Activated T-helper 2 cell treated with anti-CD3 and anti-CD28 coated beads, Interferon-gamma antibody, Interleukin-2, Interleukin-4, amounts not matched to agents 10 μg/mL and 5 μg/mL and 100 μg/mL, durations not matched to agents 14 hours and 24 hours and 36 hours (primary cell): ENCODE data around the gene ZNF462. TPM values are rescaled to one million over a fixed set of nuclear protein-coding genes. Genes with fewer than 3 reads are reported as not detected.
"Not testable (repeated sequence)": the region's sequence is repeated elsewhere in the genome, so short reads cannot be mapped to it uniquely, and the experiment has no call there.

ENCODE experiments used
- DNase-seq: peaks from one replicate; pipeline ENCODE4 v3.0.0; 2021; ENCODE audit warnings: low spot score
- H3K27ac Mint-ChIP-seq: one replicate; pipeline ENCODE4 v1.8.0; 2021; ENCODE audit warnings: mixed read lengths
- H3K27me3 Mint-ChIP-seq: one replicate; pipeline ENCODE4 v1.8.0; 2021; ENCODE audit warnings: low read depth, mixed read lengths
- H3K36me3 Mint-ChIP-seq: one replicate; pipeline ENCODE4 v1.8.0; 2021; ENCODE audit warnings: low read depth, mixed read lengths
- H3K4me1 Mint-ChIP-seq: one replicate; pipeline ENCODE4 v1.8.0; 2021; ENCODE audit warnings: low read depth, mixed read lengths
- H3K4me3 Mint-ChIP-seq: one replicate; pipeline ENCODE4 v1.8.0; 2021; ENCODE audit warnings: low read depth, mild to moderate bottlenecking, moderate library complexity, mixed read lengths
- H3K9me3 Mint-ChIP-seq: one replicate; pipeline ENCODE4 v1.8.0; 2021; ENCODE audit warnings: mixed read lengths
- intact Hi-C: fragments of 100-400 bp; cut with micrococcal nuclease; formaldehyde crosslinking; loops from one replicate; pipeline ENCODE4 v1.15.1; 2023
- total RNA-seq: library from RNA; stranded (reverse); gene quantifications from 2 replicates; pipeline ENCODE4 v1.2.3, GENCODE V29; 2022

Gene ZNF462
- total RNA-seq, 1 donor from 2014 or later = 0.09 TPM

DNA sequence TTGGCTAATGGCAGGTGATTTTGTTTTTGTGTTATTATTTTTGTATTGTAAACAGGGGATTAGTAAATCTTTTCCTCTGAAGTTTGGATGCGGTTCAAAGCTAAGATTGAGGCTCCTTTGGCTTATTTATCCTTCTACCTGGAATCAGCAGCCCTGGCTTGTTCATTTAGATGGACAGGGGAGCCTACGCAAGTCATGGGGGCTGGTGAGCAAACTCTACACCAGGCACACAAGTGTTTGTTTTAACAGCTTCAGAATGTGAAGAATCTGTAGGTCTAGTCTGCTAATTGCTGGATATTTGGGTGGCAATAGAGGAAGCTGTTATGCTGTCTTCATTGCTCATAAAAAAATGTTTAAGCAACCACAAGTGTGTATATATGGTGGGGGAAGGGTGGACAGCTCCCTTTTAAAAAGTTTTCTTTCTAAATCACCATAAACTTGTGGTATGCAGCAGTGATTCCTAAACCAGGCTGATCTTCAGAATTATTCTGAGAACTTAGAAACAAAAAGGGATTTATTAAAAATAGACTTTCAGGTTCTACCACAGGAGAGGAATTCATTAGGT lies 20.7 kb downstream of the ZNF462 start:
- Mint-ChIP-seq H3K27ac (no peak overlapping the region), H3K4me1 (no peaks in the 10 kb centered on the region), H3K4me3 (no peak overlapping the region), H3K27me3 (no peaks in the 10 kb centered on the region), H3K9me3 (no peaks in the 10 kb centered on the region), H3K36me3 (no peaks in the 10 kb centered on the region)
- DNase-seq = no peak
- intact Hi-C loops = no loop called here

DNA sequence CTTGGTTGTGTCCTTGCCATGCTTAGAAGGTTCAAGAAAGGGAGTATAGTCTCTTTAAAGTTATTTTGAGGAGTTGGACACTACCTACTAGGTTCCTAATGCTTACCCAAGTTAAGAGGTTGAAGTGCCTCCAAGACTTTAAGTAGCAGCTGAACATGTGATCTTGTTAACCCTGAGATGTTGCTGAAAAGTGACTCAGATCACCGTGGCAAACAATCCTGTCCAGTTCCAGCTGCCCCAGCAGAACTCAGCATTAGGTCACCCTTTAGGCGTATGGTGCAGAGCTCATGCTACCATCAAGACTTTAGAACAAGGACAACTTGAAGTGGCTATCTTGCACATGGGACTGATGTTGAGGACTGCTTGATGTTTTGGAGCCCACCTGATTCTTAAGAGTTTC lies 22.5 kb downstream of the ZNF462 start:
- no peaks in the 10 kb centered on the region for H3K27me3 Mint-ChIP-seq
- intact Hi-C loops = no loop called here
- no peak for DNase-seq
- H3K27ac Mint-ChIP-seq = no peak overlapping the region
- H3K9me3 Mint-ChIP-seq = no peaks in the 10 kb centered on the region
- H3K4me3 Mint-ChIP-seq = no peak overlapping the region
- no peaks in the 10 kb centered on the region for H3K36me3 Mint-ChIP-seq
- no peaks in the 10 kb centered on the region for H3K4me1 Mint-ChIP-seq

DNA sequence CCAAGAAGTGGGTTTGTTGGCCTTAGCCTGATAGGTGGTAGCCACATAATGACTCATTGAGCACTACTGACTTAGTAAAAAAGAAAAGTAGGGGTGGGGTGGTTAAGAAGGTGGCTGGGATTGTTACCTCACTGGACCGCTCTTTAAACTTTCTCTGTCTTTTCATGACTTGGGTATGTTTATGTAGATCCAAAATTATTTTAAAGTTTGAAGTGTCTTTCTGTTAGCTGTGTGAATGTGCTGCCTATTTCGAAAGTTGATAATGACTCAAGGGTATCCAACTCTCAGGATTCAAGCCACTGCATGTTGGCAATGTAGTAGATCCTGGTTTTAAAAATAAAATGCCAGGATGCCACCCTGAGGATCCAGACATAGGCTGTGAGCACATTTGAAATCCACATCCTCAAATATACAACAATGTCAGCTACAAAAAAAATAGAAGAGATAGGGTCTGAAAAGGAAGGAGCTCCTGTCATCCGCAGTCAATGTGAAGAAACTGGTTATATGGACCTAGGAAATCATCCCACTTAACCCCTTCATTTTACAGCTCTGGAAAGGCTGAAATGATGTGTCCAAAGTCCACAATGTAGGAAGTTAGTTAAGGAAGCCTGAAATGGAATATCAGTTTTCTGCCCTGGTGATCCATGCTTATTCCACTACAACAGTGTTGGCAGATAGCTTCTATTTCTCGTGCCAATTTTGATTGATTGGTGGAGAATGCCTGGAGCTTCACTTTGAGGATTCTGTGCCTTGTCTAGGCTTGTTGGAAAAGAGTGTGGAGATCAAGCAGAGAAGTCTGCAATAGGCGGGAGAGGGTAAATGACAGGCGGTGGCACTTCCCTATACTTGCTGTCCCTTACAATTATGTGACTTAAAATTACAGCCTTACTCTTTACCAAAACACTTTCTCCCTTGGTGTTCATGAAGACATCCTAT lies 23.4 kb downstream of the ZNF462 start:
- Mint-ChIP-seq H3K4me1 (no peaks in the 10 kb centered on the region), H3K4me3 (no peak overlapping the region), H3K27me3 (no peaks in the 10 kb centered on the region), H3K9me3 (no peaks in the 10 kb centered on the region), H3K27ac (no peak overlapping the region), H3K36me3 (no peaks in the 10 kb centered on the region)
- intact Hi-C loops = no loop called here
- no peak for DNase-seq

DNA sequence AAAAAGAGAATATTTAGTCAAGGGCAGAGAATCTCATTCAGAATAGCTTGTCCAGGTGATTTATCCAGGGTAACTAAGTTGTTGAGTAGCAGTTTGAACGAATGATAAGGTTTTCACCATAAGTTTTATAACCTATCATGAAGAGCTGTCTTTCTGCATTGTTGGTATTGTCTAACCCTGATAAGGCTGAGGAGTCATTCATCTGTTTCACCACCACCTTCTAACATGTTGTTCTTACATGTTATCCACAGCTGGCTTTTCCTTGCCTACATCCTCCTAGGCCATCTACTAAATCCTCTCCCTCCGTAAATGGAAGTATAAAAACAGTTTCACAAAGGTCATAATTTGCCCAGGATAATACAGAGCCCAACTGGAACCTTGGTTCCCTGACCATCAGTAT lies 24.1 kb downstream of the ZNF462 start:
- Mint-ChIP-seq H3K4me3 (no peak overlapping the region), H3K4me1 (no peaks in the 10 kb centered on the region), H3K9me3 (no peaks in the 10 kb centered on the region), H3K36me3 (no peaks in the 10 kb centered on the region), H3K27ac (no peak overlapping the region), H3K27me3 (no peaks in the 10 kb centered on the region)
- intact Hi-C loops = no loop called here
- no peak for DNase-seq

DNA sequence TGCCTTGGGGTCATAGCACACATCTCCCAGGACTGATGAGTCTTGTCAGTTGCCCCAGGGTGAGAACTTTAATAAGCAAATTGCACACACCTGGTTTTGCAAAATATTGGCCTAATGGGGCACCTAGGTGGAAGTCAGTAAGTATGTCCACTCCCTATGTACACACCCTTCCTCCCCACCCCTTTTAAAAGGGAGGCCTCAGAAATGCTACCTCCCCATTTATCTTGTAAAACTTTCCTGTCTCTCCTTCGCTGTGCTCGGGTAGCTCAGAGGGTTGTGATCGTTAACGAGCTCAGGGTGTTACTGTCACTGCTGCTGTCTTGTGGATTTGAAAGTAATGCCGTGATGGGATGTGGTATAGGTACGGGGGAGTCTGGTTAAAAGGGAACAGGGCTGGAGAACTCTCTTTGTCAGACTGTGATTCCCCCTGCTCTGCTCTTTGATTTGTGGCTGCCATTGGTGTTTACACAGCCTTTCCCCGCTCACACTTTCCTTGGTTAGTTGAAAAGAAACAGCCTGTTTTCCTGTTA lies 26.2 kb downstream of the ZNF462 start:
- Mint-ChIP-seq H3K9me3 (no peaks in the 10 kb centered on the region), H3K4me1 (no peaks in the 10 kb centered on the region), H3K27ac (no peak overlapping the region), H3K4me3 (no peak overlapping the region), H3K36me3 (no peaks in the 10 kb centered on the region), H3K27me3 (no peaks in the 10 kb centered on the region)
- DNase-seq = no peak
- intact Hi-C loops = no loop called here

DNA sequence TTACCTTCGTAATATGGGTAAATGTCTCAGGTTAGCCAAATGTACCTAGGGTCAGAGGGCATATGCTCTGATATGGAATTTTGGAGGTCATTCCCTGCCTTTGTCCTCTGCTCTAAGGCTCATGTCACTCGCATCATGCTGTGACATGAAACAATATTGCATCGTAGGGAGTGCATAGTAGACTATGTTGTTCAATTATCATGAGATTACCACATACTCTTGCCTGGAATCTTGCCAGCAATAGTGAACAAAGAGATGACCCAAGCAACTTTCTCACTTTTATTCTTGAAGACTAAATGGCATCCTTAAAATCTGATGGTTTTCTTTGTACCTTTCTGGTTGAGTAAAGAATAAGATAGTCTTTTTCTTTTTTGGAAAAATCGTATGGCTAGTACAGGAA lies 27.6 kb downstream of the ZNF462 start:
- Mint-ChIP-seq H3K27ac (no peak overlapping the region), H3K4me1 (no peaks in the 10 kb centered on the region), H3K9me3 (no peaks in the 10 kb centered on the region), H3K27me3 (no peaks in the 10 kb centered on the region), H3K4me3 (no peak overlapping the region), H3K36me3 (no peaks in the 10 kb centered on the region)
- intact Hi-C loops = no loop called here
- no peak for DNase-seq

DNA sequence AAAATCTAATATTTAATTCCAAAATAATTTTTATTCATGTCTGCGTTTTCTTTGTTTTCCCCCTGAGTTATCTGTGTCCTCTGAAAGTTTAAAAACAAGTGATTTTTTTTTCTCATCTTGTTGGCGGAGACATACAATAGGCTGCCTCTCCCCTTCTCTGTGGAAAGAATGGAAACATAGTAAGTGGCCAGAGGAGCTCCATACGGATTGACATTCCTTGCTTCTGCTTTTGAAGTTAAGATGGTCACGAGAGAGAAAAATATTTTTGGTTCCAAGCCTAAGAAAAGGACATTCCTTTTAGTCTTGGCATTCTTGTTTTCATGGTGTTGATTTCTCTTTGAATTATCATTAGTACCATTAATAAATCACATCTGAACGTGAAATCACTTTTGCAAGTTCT lies 28.3 kb downstream of the ZNF462 start:
- Mint-ChIP-seq H3K4me1 (no peaks in the 10 kb centered on the region), H3K27ac (no peak overlapping the region), H3K9me3 (no peaks in the 10 kb centered on the region), H3K36me3 (no peaks in the 10 kb centered on the region), H3K4me3 (no peak overlapping the region), H3K27me3 (no peaks in the 10 kb centered on the region)
- no peak for DNase-seq
- intact Hi-C loops = no loop called here

DNA sequence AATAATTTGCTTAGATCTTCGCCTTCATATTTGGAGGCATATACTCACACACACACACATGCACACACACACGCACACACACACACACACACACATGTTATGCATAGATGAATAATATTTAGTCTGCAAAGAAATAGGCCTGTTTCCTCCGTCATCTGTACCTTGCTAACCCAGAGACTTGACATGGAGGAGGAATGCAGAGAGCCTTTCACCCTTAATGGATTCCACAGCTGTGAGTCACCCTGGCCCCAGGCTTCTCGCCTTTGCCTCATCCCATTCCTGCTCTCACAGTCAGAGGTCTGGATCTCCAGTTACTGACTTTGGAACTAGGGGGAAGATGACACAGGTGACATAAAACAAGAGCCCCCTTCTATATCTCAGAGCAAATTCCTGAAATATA lies 29.7 kb downstream of the ZNF462 start:
- Mint-ChIP-seq H3K27ac (no peak overlapping the region), H3K9me3 (no peaks in the 10 kb centered on the region), H3K4me3 (no peak overlapping the region), H3K27me3 (no peaks in the 10 kb centered on the region), H3K4me1 (no peaks in the 10 kb centered on the region), H3K36me3 (no peaks in the 10 kb centered on the region)
- DNase-seq = no peak
- intact Hi-C loops = no loop called here

DNA sequence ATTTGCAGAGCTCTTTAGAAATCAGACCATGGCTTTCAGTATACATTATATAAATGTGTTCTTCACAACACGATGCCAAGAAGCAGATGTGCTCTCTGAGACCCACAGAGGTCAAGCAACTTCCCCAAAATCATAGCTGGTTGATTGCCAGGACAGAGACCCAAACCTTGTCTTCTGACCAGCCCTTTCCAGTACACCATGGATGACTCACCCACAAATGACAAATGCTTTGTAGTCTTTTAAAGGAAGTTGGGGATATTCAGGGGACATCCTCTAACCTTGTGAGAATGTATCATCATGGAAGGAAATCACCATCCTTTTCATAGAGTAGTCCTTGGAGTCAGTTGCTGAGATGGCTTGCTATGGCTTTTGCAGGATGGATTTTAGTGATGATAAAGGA lies 30.1 kb downstream of the ZNF462 start:
- no peaks in the 10 kb centered on the region for H3K36me3 Mint-ChIP-seq
- H3K4me1 Mint-ChIP-seq = no peaks in the 10 kb centered on the region
- no peaks in the 10 kb centered on the region for H3K9me3 Mint-ChIP-seq
- H3K27me3 Mint-ChIP-seq = no peaks in the 10 kb centered on the region
- H3K27ac Mint-ChIP-seq = no peak overlapping the region
- intact Hi-C loops = no loop called here
- DNase-seq = no peak
- no peak overlapping the region for H3K4me3 Mint-ChIP-seq

DNA sequence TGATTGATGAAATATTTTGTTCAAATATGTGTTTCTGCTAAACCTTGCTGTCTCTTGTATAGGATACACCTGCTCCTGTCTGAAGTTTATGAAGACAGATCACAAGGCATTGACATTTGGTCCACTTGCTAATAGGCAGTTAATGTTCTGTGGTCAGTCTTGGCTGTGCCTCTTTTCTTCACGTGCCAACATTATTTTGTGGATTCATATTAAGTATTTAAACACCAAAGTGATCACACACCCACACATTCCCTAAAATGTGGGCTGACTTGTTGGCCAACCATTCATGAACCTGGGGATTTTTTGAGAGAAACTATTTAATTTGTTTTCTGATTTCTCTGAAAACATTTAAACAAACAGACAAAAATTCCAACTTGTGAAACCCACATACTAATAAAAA lies 33.7 kb downstream of the ZNF462 start:
- no peak overlapping the region for H3K27ac Mint-ChIP-seq
- H3K27me3 Mint-ChIP-seq = no peaks in the 10 kb centered on the region
- intact Hi-C loops = no loop called here
- H3K4me3 Mint-ChIP-seq = no peak overlapping the region
- DNase-seq = no peak
- H3K9me3 Mint-ChIP-seq = no peaks in the 10 kb centered on the region
- no peaks in the 10 kb centered on the region for H3K4me1 Mint-ChIP-seq
- no peaks in the 10 kb centered on the region for H3K36me3 Mint-ChIP-seq

DNA sequence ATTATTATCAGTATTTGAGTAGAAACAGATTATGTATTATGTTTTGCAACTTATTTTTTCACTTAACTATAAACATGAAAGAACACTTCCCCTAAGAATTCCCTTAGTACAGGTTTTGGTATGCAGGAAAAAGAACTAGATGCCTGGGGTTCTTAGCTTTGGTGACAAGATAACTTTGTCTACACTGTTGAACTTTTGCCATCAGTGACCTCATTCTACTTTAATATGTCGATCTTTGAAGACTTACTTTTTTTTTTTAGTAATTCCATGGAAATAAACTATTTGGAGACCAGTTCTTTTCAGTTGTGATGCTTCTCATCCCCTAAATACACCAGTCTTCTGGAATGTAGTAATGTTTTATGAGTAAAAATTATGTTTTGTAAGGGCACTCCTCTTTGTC lies 34.3 kb downstream of the ZNF462 start:
- intact Hi-C loops = no loop called here
- Mint-ChIP-seq H3K4me1 (no peaks in the 10 kb centered on the region), H3K27me3 (no peaks in the 10 kb centered on the region), H3K27ac (no peak overlapping the region), H3K9me3 (no peaks in the 10 kb centered on the region), H3K4me3 (no peak overlapping the region), H3K36me3 (no peaks in the 10 kb centered on the region)
- DNase-seq = no peak

DNA sequence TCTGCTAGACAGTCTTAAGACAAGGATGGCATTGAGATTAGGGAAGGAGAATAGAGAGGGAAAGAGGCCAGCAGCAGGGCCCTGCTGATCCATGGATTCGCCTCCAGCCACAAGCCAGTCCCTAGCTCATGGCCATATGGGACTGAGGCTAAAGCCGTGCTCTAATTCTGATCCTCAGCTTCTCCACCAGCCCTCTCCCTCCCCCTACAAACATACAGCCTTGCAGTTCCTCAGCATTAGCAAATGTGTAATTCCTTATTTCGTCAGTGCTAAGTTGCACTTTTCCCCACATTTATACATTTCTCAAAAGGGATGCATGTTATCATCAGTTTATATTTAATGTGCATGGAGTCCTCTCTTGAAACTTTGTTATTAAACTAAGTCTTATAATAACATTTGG lies 34.8 kb downstream of the ZNF462 start:
- no peak overlapping the region for H3K4me3 Mint-ChIP-seq
- H3K27ac Mint-ChIP-seq = no peak overlapping the region
- H3K4me1 Mint-ChIP-seq = no peaks in the 10 kb centered on the region
- H3K36me3 Mint-ChIP-seq = no peaks in the 10 kb centered on the region
- no peaks in the 10 kb centered on the region for H3K27me3 Mint-ChIP-seq
- intact Hi-C loops = no loop called here
- DNase-seq = no peak
- H3K9me3 Mint-ChIP-seq = no peaks in the 10 kb centered on the region

DNA sequence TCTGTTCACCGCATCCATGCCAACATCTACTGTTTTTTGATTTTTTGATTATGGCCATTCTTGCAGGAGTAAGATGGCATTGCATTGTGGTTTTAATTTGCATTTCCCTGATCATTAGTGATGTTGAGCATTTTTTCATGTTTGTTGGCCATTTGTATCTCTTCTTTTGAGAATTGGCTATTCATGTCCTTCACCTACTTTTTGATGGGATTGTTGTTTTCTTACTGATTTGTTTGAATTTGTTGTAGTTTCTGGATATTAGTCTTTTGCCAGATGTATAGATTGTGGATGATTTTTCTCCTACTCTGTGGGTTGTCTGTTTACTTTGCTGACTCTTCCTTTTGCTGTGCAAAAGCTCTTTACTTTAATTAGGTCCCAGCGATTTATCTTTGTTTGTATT lies 37.6 kb downstream of the ZNF462 start:
- H3K4me3 Mint-ChIP-seq, intact Hi-C loops, H3K36me3 Mint-ChIP-seq, H3K27ac Mint-ChIP-seq, H3K27me3 Mint-ChIP-seq, DNase-seq, H3K9me3 Mint-ChIP-seq, H3K4me1 Mint-ChIP-seq: not testable (repeated sequence)
